HG03159 (cell line): ENCODE results near the gene TMTC3.

Source experiments
- ATAC-seq: cut with Tn5 transposase; IDR thresholded peaks from one replicate; pipeline ENCODE4 v1.9.1; 2021; ENCODE audit warnings: mild to moderate bottlenecking, moderate library complexity; ENCODE audit not compliant: unreplicated experiment

Gene TMTC3

DNA sequence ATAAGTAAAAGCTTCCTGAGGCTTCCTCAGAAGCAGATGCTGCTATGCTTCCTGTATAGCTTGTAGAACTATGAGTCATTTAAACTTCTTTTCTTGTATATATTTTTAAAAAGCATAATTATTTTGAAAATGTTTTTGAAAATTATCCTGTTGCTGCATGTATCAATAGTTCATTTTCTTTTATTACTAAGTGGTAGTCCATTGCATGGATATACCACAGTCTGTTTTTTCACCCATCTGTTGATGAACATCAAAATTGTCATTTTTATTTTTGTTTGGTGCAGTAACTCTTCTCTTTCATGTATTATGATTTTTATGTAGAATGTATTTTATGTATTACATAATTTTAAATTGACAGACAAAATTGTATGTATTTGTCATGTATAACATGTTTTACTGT, 81.4 kb downstream of the TMTC3 start:
- no peak for ATAC-seq

- ATAC-seq = no peak
These were observed 83.7 kb downstream of the TMTC3 start for GRCh38 chr12:88225776-88226175.

- ATAC-seq = no peak
These were observed 85.2 kb downstream of the TMTC3 start for GRCh38 chr12:88227263-88227662.

DNA sequence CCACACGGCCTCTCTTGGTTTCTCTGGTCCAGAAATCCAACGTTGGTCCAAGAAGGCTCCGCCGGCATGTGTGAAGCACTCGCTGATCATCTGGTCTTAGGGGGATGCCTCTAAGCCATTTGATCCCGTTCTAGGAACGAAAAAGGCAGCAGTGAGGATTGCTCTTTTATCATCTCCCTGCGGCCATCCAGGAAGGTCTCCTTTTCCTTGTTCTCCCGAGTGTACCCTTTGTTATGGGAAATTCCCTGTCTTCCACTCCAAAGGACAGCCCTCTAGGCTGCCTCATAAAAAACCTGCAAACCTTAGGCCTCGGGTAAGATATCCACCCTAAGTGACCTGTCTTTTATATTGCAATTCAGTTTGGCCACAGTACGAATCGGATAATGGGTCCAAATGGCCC, 85.8 kb downstream of the TMTC3 start:
- no peak for ATAC-seq

DNA sequence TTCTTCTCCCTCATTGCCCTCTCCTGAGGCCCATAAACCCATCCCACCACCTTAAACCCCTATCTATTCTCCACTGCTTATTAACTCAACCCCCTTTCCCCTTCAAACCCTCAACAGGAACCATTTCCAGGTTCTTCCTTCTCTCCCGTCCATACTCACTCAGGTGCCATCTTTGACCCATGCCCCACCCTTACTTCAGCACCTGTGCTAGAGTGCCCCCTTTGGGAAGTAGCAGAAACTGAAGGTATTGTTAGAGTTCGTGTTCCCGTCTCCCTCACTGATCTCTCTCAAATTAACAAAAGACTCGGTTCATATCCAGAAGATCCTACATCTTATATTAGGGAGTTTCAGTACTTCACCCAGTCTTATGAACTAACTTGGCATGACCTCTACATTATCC, 86.6 kb downstream of the TMTC3 start:
- ATAC-seq = no peak

DNA sequence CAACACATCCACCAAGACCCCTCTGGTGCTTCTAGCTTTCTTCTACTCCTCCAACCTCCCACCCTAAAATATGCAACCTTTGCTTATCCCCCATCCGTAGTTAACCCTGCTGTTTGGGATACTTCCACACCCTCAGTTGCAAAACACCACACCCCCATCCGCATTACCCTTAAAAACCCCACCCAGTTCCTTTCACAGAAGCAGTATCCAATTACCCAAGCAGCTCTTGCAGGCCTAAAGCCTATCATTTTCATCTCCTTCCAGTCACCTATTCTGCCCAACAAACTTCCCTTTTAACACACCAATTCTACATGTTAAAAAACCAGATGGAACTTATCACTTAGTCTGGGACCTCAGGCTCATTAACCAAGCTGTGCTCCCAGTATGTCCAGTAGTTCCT, 88.2 kb downstream of the TMTC3 start:
- no peak for ATAC-seq

- ATAC-seq = peak; percentile 45
These were observed 93.2 kb downstream of the TMTC3 start for GRCh38 chr12:88235183-88235833.

- no peak for ATAC-seq
These were observed 95.8 kb downstream of the TMTC3 start for GRCh38 chr12:88237954-88238353.

- ATAC-seq = no peak
These were observed 96.3 kb downstream of the TMTC3 start for GRCh38 chr12:88238406-88238805.

GRCh38 chr12:88241862-88242570, 99.9 kb downstream of the TMTC3 start:
- ATAC-seq = peak; percentile 52

GRCh38 chr12:88242571-88242925, 100.4 kb downstream of the TMTC3 start:
- ATAC-seq = peak; percentile 36

- ATAC-seq = no peak
These were observed 100.8 kb downstream of the TMTC3 start for GRCh38 chr12:88242939-88243338.

- ATAC-seq = no peak
These were observed 101.9 kb downstream of the TMTC3 start for GRCh38 chr12:88243982-88244381.

- no peak for ATAC-seq
These were observed 103.8 kb downstream of the TMTC3 start for GRCh38 chr12:88245905-88246304.

DNA sequence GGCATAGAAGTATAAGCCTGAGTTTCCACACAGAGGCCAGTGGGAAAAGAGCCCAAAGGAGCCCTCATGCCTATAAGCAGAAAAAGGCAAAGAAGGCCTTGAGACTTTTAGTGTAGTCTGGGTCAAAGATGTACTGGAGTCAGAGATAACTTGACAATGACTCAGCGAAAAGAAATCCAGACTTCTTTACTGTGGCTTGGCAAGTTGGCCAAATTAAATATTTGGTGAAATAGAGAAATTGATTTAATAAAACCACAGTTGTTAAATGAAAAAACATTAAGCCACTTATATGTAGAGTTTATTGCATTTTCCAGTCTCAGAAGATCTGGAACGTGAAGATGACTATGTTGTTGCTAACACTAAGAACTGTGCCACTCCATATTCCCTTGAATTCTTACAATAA, 105.1 kb downstream of the TMTC3 start:
- ATAC-seq = no peak

DNA sequence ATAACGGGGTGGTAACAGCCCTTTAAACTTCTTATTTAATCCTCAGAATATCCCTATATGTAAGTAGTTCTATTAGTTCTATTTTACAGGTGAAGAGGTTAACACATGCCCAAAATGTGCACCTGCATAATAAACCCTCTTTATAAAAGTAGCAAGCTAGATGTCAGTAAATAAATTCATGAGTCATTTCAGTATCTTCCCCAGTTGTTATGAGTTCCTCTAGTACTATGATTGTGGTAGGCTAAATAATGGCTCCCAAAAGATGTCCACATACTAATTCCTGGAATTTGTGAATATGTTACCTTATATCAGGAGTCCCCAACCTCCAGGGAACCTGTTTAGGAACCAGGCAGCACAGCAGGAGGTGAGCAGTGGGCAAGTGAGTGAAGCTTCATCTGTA, 106.5 kb downstream of the TMTC3 start:
- ATAC-seq = no peak
